Measurements from ENCODE around the gene GPRASP3.
"Not testable (repeated sequence)": the region's sequence is repeated elsewhere in the genome, so short reads cannot be mapped to it uniquely, and the experiment has no call there.

GPRASP3 gene, protein sequence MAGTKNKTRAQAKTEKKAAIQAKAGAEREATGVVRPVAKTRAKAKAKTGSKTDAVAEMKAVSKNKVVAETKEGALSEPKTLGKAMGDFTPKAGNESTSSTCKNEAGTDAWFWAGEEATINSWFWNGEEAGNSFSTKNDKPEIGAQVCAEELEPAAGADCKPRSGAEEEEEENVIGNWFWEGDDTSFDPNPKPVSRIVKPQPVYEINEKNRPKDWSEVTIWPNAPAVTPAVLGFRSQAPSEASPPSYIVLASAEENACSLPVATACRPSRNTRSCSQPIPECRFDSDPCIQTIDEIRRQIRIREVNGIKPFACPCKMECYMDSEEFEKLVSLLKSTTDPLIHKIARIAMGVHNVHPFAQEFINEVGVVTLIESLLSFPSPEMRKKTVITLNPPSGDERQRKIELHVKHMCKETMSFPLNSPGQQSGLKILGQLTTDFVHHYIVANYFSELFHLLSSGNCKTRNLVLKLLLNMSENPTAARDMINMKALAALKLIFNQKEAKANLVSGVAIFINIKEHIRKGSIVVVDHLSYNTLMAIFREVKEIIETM

GRCh38 chrX:102720237-102721168, at the start of gene GPRASP3:
Gene GPRASP3, plus strand, starts transcription at chrX:102720743. Its CDS starts 28,253 bp downstream, at chrX:102748996.
- in situ Hi-C loops (cut with MboI; ENCODE audit: low sequenced_read_pairs) = loop anchor here (25.0 kb wide), 1 partner anchor 108 kb away; no protein-coding TSS in a partner anchor

DNA sequence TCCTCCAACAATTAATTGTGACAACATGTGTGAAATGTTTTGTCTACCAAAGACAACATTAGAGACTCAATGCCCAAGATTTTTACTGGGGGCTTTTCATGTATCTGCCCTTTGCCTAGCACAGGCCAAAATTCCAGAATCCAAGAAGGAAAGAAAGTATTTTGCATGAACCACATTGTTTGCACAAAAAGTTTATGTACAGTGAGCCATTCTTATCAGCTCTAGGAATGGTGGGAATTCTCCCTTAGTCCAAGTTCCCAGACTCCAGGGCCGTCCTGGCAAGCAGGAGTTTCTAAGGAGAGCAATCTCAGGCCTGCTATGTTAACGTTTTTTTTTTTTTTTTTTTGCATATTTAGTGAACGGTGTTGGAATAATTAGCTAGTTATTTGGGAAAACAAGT, 47.7 kb upstream of the GPRASP3 start:
- in situ Hi-C loops (cut with MboI; ENCODE audit: low sequenced_read_pairs) = no loop called here

- in situ Hi-C loops (cut with MboI; ENCODE audit: low sequenced_read_pairs) = not testable (repeated sequence)
Measured at GRCh38 chrX:102677479-102677878, 43.1 kb upstream of the GPRASP3 start.

GRCh38 chrX:102684772-102685520, 35.6 kb upstream of the GPRASP3 start:
- in situ Hi-C loops (cut with MboI; ENCODE audit: low sequenced_read_pairs) = no loop called here

DNA sequence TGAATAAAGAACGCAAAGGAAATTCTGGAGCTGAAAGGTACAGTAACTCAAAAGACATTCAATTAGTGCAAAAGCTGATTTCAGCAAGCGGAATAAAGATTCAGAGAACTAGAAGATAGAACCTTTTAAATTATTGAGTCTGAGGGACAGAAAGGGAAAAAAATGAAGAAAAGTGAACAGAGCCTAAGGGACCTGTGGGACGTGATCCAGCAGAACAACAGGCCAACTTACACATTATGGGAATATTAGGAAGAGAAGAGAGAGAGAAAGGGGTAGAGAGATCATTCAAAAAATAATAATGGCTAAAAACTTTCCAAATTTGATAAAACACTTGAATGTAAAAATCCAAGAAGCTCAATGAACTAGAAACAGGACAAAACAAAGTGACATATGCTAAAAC, 25.8 kb upstream of the GPRASP3 start:
- in situ Hi-C loops (cut with MboI; ENCODE audit: low sequenced_read_pairs) = no loop called here

DNA sequence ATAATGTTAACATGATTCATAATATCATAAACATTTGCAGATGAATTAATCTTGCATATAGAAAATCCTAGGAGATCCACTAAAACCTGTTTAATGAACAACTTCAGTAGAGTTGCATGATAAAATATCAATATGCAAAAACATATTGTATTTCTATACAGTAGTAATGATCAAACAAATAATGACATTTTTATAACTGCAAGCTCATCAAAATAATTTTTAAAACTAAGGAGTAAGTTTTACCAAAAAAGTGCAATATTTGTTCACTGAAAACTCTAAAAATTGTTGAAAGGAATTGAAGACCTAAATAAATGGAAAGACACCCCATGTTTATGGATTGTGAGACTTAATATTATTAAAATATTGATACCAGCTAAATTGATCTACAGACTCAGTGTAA, 24.2 kb upstream of the GPRASP3 start:
- in situ Hi-C loops (cut with MboI; ENCODE audit: low sequenced_read_pairs) = no loop called here

- in situ Hi-C loops (cut with MboI; ENCODE audit: low sequenced_read_pairs) = no loop called here
Measured at GRCh38 chrX:102697494-102697893, 23.0 kb upstream of the GPRASP3 start.

GRCh38 chrX:102708900-102709299, 11.6 kb upstream of the GPRASP3 start:
- in situ Hi-C loops (cut with MboI; ENCODE audit: low sequenced_read_pairs) = loop anchor here (25.0 kb wide), 1 partner anchor 97 kb away; no protein-coding TSS in a partner anchor

- in situ Hi-C loops (cut with MboI; ENCODE audit: low sequenced_read_pairs) = loop anchor here (25.0 kb wide), 1 partner anchor 100 kb away; no protein-coding TSS in a partner anchor
Measured at GRCh38 chrX:102711872-102712215, 8.7 kb upstream of the GPRASP3 start.

DNA sequence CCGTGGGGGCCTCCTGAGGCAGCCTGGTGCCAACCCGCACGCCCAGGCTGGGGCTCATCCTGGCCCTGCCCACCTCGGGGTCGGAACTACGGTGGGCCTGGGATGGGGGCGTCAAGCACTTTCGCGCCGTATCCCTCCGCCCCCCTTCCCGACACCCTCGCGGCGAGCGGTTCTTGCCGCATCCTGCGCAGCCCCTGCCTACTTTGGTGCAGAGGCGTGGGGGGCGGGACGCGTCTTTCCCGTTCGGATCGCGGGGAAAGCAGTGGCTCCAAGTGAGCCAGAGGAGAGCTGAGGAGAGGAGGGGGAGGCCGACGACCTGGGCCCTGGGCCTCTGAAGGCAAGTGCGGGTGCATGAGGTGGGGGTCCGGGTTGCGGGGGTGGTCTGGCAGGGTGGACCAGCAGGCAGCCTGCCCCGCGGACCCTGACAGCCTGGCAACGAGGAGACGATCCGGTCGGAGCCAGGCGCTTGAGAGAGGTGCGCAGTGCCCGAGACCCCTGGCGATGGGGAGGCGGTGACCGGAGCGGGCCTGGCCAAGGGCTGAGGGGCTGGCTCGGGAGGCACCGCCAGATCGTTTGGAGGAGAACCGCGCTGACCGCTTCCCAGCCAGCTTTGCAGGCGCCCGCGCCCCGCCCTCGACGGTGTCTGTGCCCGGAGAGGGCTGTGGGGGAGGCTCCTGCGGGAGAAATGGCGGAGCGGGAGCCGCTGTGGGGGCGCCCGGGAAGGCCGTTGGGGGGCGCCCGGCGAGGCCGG, 8.2 kb upstream of the GPRASP3 start, which contains the start of gene GPRASP2:
Gene GPRASP2 (plus strand): TSS at position 233 of the 751 bp plus-strand sequence. CDS start 2,422 bp downstream, outside the sequence.
- in situ Hi-C loops (cut with MboI; ENCODE audit: low sequenced_read_pairs) = loop anchor here (25.0 kb wide), 1 partner anchor 100 kb away; no protein-coding TSS in a partner anchor

DNA sequence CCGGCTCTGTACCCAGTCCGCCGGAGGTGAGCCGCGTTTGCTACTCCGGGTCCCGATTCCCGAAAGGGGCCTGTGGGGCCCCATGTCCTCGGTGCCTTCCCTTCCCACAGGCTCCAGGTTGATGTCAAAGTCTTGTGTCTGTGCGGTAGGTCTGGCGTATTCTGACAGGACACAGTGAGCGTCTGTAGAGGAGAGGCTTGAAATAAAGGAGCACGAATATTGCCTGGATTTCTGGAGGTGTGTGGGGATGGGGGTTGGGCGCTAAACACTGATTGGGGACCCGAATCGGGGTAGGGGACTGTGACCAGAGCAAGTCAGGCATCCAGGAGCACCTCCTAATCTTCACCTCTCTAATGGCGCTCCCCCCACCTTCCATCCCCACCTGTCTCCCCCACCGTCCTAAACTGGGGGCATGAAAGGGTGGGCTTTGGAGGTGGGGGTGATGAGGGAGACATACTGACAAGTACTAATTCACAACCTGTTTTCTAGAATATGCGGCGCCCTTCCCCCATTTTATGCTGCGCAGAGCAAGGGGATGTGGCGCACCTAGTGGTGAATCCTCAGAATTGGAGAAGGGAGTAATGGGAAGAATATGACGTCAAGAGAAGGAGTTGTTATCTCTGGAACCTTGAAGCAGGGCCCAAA, 7.4 kb upstream of the GPRASP3 start:
- in situ Hi-C loops (cut with MboI; ENCODE audit: low sequenced_read_pairs) = loop anchor here (25.0 kb wide), 1 partner anchor 101 kb away; no protein-coding TSS in a partner anchor

DNA sequence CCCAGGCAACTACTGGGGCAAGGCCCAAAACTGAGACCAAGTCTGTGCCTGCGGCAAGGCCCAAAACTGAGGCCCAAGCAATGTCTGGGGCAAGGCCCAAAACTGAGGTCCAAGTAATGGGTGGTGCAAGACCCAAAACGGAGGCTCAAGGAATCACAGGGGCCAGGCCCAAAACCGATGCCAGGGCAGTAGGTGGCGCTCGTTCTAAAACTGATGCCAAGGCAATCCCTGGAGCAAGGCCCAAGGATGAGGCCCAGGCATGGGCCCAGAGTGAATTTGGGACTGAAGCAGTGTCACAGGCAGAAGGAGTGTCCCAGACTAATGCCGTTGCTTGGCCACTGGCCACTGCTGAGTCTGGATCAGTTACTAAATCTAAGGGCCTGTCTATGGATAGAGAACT, 5.5 kb upstream of the GPRASP3 start:
- in situ Hi-C loops (cut with MboI; ENCODE audit: low sequenced_read_pairs) = loop anchor here (25.0 kb wide), 1 partner anchor 103 kb away; no protein-coding TSS in a partner anchor

DNA sequence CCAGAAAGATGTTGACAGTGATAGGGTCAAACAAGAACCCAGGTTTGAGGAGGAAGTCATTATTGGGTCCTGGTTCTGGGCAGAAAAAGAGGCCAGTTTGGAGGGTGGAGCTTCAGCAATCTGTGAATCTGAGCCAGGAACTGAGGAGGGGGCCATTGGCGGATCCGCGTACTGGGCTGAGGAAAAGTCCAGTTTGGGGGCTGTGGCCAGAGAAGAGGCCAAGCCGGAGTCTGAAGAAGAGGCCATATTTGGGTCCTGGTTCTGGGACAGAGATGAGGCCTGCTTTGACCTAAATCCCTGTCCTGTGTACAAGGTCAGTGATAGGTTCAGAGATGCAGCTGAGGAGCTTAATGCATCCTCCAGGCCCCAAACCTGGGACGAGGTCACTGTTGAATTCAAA, 4.6 kb upstream of the GPRASP3 start:
- in situ Hi-C loops (cut with MboI; ENCODE audit: low sequenced_read_pairs) = loop anchor here (25.0 kb wide), 1 partner anchor 104 kb away; no protein-coding TSS in a partner anchor

GRCh38 chrX:102721169-102721506, 595 bp downstream of the GPRASP3 start:
- in situ Hi-C loops (cut with MboI; ENCODE audit: low sequenced_read_pairs) = loop anchor here (25.0 kb wide), 1 partner anchor 109 kb away; no protein-coding TSS in a partner anchor

DNA sequence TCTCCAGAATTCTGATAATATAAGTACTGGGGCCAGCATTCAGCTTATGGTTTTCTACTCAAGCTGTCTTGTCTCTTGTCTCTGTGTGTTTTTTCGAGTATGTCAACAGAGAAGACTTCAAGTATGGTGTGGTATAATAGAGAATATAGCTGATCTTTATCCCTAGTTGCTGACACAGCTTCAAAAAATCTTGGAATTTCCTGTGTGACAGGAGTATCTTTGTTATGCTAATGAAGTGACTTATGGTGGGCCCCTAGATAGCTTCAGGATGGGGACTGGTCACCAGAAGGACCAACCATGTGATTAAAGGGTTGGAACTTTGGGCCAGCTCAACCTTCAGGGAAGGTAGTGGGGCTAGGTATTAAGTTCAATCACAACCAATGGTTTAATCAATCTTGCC, 2.9 kb downstream of the GPRASP3 start:
- in situ Hi-C loops (cut with MboI; ENCODE audit: low sequenced_read_pairs) = loop anchor here (25.0 kb wide), 1 partner anchor 111 kb away; no protein-coding TSS in a partner anchor

DNA sequence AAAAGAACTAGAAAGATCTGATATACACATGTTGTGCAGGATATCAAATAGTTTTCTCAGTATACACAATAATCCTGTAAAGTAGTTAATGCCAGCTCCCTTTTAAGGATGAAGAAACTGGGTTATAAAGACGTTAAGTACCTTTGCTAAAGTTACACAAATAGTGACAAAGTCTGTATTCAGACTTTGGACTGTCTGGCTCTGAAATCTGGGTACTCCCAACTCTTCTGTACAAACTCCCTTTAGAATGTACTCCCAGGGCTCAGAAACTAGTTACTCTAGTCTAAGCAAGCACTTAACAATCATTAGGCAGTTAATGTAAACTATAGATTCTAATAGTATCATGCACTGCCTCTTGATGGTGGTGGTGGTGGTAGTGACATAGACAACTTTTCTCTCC, 7.2 kb downstream of the GPRASP3 start:
- in situ Hi-C loops (cut with MboI; ENCODE audit: low sequenced_read_pairs) = no loop called here

DNA sequence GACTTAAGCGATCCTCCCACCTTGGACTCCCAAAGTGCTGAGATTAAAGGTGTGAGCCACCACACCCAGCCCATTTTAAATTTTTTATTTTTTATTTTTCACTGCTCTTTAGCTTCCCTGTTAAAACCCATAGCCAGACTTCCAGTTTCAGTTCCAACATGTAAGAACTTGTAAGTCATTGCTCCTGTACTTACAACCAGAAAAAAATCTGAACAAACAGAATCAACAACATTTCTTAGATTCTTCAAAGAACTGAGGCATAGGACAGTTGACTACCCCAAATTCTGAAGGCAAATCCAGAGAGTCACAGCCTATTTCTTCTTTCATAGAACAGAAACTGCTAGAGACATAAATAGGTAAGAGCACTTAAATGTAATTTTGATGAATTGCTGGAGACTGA, 8.1 kb downstream of the GPRASP3 start:
- in situ Hi-C loops (cut with MboI; ENCODE audit: low sequenced_read_pairs) = no loop called here

GRCh38 chrX:102739657-102740056, 19.1 kb downstream of the GPRASP3 start:
- in situ Hi-C loops (cut with MboI; ENCODE audit: low sequenced_read_pairs) = no loop called here

DNA sequence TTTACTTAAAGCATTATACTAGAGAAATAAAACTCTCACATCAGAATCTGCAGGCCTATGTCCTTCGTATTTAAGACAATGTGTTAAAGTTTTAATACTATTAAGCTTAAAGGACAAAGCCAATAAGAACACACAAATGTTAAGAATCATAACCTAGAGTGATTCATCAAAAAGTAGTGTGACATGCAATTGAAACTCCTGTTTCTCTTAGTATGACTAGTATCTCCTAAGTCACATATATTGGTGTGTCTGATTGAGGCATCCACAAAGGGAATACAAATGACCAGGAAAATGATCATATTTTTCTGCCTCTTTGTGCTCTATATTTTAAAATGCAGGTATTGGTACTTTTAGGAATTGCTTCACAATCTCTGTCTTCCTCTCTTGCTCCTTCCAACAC, 23.8 kb downstream of the GPRASP3 start:
- in situ Hi-C loops (cut with MboI; ENCODE audit: low sequenced_read_pairs) = no loop called here

Measured in HL-60/S4 (cell line).